Measurements from ENCODE around the gene BCAS3.
"Not testable (repeated sequence)": the region's sequence is repeated elsewhere in the genome, so short reads cannot be mapped to it uniquely, and the experiment has no call there.

BCAS3 gene

GRCh38 chr17:61338000-61338798 is 660.5 kb downstream of the BCAS3 start:
- DNase-seq (ENCODE audit: low read depth) = no peak

GRCh38 chr17:61338874-61339478 is 661.3 kb downstream of the BCAS3 start:
- DNase-seq (ENCODE audit: low read depth) = no peak

DNA sequence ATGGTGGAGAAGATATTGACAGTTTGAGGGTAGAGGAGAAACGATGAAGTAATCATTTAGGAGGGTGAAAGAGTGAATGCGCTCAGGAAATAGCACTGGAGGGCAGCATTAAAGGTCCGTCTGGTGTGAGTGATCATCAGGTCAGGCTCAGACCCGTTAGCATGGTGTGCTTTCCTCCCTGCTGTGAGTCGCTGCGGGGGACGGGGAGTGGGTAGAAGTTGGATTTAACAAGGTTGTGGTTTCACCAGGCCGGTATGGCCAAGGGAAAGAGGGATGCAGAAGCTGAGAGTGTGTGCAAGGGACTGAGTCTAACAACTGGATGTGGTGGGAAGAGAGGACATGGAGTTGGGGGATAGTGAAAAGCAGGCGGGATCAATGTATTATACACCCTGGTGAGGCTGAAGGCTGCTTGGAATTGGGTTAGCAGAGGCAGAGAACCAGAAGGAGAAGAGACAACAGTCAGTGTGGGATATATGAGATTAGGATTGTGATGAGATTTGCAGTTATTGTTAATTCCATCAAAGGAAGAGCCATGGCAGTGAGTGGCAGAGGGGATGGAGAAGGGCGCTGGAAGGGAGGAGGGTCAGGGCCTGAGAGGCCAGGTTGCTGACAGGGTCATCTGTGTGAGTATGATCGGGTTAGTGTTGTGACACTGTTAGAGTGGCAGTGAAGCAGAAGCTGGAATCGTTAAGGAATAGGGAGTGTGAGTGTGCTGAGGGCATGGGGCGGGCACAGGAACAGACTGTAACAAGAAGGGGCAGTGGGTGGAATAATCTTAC is 663.0 kb downstream of the BCAS3 start:
- DNase-seq (ENCODE audit: low read depth) = no peak

- no peak for DNase-seq (ENCODE audit: low read depth)
Measured at GRCh38 chr17:61343576-61343975, 665.9 kb downstream of the BCAS3 start.

DNA sequence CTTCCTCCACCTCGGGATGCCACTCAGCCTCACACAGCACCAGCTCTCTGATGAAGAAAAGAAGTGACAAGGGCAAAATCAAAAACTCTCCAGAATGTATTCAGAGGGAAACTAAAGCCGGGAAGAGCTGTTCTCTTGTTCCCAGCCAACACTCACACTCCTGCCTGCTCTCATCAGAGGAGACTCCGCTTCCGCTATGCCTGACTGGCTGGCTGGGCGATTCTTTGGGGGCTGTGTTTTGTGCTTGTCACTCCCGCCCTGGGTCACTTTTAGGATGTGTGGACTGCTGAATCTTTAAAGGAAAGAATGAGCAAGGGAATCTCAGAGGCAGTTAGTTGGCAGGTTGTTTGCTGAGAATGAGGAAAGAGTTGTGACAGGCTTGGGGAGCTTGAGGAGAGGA is 667.4 kb downstream of the BCAS3 start:
- no peak for DNase-seq (ENCODE audit: low read depth)

DNA sequence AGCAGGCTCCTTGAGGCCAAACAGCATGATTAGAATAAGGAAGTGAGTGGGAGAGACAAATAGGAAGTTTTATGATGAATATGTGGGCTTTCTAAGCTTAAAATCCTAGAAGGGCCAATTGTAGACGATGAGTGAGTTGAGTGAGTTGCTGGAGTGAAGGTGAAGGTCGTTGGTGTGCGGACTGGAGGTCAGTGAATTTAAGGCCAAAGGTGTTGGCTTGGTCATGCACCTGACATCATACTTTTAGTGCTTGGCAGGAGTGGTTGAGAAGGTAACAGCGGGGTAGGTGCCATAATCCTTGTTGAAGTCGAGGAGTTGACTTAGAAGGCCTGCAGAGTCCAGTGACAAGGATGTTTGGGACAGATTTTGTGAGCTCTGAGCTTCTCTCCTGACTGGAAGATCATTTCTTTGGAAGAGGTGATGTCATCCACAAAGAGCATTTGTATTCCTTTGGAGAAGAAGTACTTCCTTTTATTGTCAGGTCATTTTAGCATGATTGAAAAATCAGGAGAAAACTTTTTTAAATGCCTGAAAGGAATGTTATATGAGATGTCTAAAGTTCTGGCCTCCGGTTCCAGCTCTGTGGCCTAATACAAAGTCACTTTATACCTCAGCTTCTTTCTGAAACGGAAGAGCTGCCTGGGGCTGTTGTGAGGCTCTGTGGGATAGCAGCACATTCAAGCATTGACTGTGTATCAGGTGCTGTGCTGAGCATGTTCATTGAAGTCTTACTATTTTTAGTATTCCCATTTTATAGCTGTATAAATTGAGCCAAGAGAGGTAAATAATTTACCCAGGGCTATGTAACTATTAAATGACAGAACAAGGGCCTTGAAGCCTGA is 668.4 kb downstream of the BCAS3 start:
- no peak for DNase-seq (ENCODE audit: low read depth)

GRCh38 chr17:61349350-61349749 is 671.7 kb downstream of the BCAS3 start:
- no peak for DNase-seq (ENCODE audit: low read depth)

- DNase-seq (ENCODE audit: low read depth) = no peak
Measured at GRCh38 chr17:61351745-61352407, 674.2 kb downstream of the BCAS3 start.

DNA sequence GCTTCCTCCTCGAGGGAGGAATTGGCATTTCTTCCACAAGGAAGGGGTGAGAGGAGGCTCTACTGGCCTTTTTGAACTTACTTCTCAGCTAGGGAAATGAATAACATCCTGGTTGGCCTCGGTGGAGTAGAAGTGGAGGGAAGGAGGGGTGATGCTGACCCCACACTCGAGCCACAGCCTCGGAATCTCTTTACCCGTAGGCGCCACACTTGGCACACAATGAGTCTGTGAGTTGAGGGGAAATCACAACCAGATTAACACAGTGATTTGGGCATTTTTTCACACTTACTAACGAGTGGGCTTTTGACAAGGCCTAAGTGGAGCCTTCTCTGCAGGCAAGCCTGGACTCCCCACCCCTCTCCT is 674.7 kb downstream of the BCAS3 start:
- DNase-seq (ENCODE audit: low read depth) = no peak

GRCh38 chr17:61352781-61353491 is 675.3 kb downstream of the BCAS3 start:
- DNase-seq (ENCODE audit: low read depth) = no peak

DNA sequence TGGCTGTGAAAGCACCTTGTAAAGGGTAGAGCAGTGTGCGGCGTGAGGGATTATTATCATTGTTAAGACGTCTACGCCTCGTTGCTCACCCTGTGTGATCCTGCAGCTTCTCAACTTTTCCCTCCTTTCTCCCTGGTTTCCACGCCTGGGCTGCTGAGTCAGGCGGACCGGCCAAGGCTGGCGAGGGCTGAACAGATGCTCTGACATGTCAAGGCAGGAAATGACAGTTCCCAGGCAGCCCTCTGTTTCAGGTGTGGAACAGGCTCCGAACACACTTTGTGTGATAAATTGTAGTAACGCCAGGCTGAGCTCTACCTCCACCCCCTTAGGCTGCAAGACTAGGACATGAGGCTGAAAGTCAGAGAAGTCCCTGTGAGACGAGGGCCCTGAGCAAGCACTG is 676.0 kb downstream of the BCAS3 start:
- no peak for DNase-seq (ENCODE audit: low read depth)

DNA sequence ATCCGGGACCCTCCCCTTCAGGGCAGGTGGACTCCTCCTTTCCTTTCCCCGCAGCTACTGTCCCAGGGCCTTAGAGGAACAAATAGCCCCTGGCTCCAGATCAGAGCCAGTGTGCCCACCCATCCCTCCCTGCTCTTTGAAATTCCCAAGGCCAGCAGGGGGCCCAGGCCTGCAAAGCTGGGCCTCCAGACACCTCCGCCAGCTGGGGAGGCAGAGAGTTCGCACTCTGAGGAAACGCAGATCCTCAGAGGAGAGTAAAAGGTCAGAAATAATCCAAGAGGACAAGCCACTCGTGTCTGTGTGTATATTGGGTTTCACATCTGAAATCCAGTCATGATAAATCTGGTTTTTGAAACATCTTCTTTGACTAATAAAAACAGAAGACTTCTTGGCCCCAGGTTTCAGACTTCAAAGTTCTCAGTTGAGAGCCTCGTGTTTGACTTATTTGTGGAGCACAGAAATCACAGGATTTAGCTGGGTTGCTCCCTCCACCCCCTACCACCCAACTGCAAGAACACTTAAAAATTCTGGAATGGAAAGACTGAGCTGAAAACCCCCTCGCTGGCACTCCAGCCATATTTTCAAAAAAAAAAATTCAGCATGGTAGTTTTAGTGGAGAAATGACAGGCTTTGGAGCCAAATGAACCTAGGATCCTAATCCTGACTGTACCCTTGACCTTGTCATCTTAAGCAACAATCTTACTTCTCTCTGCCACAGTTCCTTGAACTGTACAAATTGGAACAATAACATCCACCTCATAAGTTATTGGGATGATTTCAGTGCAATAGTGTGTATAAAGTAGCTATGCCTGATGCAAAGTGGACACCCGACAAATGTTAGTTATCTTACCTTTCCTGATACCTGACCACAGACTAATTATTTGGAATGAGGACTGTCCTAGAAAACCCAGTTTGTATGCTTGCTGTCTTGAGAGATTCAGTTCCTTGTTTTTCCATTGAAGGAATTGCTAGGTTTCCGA is 677.5 kb downstream of the BCAS3 start:
- no peak for DNase-seq (ENCODE audit: low read depth)

- DNase-seq (ENCODE audit: low read depth) = not testable (repeated sequence)
Measured at GRCh38 chr17:61357061-61357460, 679.4 kb downstream of the BCAS3 start.

- not testable (repeated sequence) for DNase-seq (ENCODE audit: low read depth)
Measured at GRCh38 chr17:61359513-61359912, 681.9 kb downstream of the BCAS3 start.

DNA sequence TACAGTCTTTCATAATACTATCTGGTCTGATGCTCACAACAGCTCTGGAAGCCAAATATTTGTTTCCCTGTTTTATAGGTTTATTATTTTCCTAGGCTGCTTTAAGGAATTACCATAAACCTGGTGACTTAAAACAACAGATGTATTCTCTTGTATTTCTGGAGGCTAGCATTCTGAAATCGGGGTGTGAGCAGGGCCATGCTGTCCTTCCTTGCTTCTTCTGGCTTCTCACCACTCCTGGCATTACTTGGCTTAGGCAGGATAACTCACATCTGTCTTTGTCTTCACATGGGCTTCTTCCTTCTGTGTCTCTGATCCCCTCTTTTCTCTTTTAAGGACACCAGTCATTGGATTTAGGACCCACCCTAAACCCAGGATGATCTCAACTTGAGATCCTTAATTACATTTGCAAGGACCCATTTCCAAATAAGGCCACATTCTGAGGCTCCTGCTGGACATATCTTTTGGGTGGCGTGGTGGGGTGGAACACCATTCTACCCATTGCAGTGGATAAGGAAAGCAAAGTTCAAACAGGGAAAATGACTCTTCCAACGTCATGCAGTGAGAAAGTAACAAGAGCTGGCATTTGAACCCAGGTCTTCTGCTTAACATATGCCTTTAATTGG is 682.8 kb downstream of the BCAS3 start:
- DNase-seq (ENCODE audit: low read depth) = no peak

- DNase-seq (ENCODE audit: low read depth) = no peak
Measured at GRCh38 chr17:61361084-61361483, 683.4 kb downstream of the BCAS3 start.

- DNase-seq (ENCODE audit: low read depth) = no peak
Measured at GRCh38 chr17:61362396-61362795, 684.7 kb downstream of the BCAS3 start.

- DNase-seq (ENCODE audit: low read depth) = no peak
Measured at GRCh38 chr17:61362852-61363600, 685.4 kb downstream of the BCAS3 start.

All from CMK (cell line).